Fibroblast of upper back skin (primary cell): ENCODE data around the gene POLR2M.
A peak's percentile ranks its signal among the peaks of the same experiment; 100 is the strongest.

Source experiments
- DNase-seq: peaks from one replicate; pipeline ENCODE4 v3.0.0-alpha.2; 2013

Gene POLR2M

DNA sequence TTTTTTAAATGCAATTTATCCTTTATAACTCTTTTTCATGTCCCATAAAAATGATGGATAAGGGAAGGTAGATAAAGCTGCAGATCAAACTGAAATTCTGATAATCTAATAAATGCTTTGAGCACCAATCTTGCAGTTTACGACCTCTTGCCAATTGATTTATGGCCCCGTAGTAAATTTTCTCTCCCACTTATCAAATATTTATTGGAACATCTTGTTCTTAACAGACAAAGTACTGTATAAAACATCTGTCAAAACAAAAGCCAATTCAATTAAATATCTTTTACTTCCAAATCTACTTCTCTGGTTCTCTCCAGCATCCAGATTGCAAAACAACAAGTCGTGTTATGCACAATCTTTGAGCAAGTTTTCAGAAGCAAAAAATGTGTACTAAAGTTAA is 34.6 kb downstream of the POLR2M start:
- no peak for DNase-seq

DNA sequence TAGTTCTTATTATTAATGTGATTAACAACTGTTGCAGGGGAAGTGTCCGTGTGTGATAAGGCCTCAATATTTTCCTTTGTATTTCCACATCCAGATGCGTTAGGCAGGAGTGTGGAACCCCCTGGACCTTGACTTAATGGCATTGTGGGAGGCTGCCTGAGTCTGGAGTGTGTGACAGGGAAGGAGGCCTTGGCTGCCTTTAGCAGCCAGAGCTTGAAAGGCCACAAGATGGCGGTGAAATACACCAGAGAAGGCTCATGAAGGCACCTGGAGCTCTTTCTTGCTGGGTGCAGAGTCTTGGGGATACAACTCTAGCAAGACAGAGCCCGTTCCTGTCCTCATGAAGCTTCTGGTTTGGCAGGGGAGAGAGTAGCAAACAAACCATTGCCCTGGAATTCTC is 36.9 kb downstream of the POLR2M start:
- no peak for DNase-seq

GRCh38 chr15:57746786-57747185 is 40.3 kb downstream of the POLR2M start:
- no peak for DNase-seq

DNA sequence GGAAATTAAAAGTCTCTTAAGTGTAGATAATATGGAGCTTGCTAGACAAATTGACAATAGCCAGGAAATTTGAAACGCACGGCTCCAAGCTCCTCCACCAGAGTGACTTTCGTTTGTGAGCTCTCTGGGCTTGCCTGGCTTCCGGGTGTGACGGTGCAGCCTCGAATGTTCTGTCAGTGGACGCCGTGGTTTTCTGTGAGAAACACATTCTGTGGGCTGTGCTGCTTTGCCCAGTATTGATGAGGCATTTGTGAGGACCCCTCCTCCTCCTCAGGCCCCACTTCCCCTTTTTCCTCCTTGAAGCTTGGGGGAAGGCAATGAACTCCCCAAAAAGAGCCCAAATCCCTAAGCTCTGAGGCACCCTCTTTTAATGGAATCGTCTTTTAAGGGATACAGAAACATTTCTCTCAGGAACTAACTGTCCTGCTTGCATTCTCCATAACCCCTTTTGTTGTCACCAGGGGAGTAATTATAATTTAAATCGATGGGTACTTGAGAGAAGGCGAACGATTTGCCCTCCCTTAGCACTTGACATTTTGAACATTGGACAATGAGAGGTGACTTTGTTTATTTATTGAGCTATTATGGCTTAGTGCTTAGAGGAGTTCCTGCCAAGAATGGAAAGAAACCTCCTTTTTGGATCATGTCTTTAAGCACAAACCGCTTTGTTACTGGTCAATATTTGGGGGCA is 40.8 kb downstream of the POLR2M start:
- DNase-seq = peak; percentile 18

GRCh38 chr15:57751177-57751800 is 44.8 kb downstream of the POLR2M start:
- DNase-seq = peak; percentile 52

GRCh38 chr15:57752436-57752835 is 45.9 kb downstream of the POLR2M start:
- DNase-seq = no peak

DNA sequence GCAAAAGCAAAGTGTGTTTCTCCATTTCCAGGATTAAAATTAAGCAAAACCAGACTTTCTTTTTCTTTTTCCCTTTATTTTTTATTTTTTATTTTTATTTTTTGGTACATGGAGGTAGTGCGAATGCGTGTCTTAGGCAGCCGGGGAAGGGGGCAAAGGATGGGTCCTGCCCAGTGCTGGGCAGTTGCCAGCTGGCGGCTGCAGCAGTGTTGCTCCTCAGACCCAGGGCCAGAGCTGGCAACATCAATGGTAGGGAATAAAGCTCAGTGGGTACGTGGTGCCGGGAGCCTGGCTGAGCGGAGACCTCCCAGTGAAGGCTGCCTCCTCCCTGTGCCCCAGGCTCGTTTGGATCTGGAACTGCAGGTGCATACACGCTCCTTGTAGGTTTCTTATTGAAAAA is 46.3 kb downstream of the POLR2M start:
- DNase-seq = no peak

DNA sequence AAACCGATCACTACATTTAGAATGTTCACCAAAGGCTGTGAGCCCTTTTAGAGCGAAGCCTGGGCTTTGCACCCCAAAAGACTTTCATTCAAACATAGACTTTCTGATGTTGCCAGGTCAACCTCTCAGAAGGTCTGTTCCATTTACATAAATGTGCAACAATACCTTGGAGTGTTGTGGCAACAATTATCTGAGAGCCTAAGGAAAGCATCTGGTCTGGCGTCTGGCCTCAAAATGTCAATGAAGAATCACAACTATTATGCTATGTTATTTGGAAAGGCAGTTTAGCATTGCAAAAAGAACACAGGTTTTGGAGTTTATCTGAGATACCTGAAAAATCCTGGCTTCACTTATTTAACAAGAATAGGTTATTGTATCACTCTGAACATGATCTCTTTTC is 50.0 kb downstream of the POLR2M start:
- DNase-seq = no peak

GRCh38 chr15:57758560-57758959 is 52.0 kb downstream of the POLR2M start:
- DNase-seq = no peak

DNA sequence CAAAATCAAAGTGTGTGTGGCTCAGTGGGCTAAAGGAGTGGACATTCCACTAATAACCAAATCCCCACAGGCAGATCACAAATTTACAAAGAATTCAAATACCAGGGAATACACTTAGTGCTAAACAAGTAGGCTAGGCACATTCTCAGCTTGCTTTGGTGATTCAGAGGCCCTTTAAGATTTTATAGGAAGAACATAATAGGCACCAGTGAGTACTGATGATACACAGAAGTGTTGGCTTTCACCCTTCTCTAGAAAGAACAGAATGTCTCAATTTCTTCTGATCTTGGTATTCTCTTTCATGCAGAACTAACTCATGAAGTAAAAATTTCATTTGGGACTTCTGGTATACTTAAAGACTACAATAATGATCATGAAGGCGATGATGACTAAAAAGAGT is 55.0 kb downstream of the POLR2M start:
- DNase-seq = no peak

DNA sequence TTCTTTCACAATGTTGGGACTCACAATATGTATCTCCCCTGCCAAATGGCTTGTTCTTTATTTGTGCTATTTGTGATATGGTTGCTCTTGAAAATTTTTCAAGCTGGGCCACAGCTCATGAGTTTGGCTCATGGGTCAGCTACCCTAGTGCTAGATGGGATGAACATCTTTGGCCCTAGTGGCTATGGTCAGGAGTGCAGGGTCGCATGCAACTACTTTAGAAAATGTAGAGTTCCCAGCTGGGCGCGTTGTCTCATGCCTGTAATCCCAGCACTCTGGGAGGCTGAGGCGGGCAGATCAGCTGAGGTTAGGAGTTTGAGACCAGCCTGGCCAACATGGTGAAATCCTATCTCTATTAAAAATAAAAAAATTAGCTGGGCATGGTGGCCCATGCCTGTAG is 55.8 kb downstream of the POLR2M start:
- no peak for DNase-seq

DNA sequence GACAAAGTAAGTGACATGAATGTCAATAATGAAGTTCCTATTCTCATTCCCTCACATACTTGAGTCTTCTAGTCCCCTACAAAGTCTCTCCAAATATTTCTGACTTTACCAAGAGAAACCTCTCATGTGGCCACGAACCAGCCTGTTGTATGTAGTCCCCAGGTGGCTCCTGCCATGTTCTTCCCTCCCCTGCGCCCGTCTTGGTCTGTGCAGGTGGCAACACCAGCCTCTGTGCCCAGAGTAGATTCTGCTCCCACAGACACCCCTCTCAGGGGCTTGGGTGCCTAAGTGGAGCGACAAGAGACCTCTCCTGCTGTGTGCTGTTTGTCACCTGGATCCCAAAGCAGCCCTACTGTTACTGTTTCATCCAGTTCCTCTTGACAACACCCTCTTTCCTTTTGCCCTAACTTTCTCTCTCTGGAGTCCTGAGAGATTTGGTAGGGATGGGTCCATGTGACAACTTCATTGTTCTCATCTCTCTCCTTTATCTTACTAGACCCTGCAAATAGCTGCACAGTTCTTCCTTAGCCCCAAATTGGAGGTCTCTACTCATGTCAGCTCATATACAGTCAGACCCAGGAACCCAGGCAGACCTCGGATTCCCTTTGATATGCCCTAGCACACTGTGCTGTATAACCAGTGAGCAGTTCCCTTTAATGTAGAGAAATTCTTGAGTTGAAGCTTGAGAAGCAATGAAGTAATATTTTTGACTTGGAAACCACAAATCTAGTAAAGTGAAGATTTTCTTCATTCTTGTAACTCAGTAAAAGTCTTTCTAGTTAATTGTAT is 56.9 kb downstream of the POLR2M start:
- no peak for DNase-seq
